AG04450 (cell line): Measurements from ENCODE around the gene TNIK. TPM values are rescaled to one million over a fixed set of nuclear protein-coding genes. Genes with fewer than 3 reads are reported as not detected.

Experiments used
- CTCF ChIA-PET: fragments of 300-600, 350-600 bp; formaldehyde crosslinking; extraction: SDS; loops from one replicate; lab custom pipeline; 2022; ENCODE audit warnings: antibody characterized with exemption, inconsistent platforms; lab: Charles Lee
- POLR2A ChIA-PET: fragments of 350-600 bp; formaldehyde crosslinking; extraction: SDS; loops from one replicate; lab custom pipeline; 2021; ENCODE audit warnings: antibody characterized with exemption, inconsistent platforms; lab: Yijun Ruan, JAX
- DNase-seq: peaks from one replicate; pipeline ENCODE4 v3.0.0-alpha.2; 2011; ENCODE audit warnings: low read depth, low spot score
- H3K27ac ChIP-seq: one replicate; pipeline ENCODE4 v1.5.1; 2012; ENCODE audit warnings: low read depth, low read length, control low read depth
- H3K27me3 ChIP-seq: one replicate; pipeline ENCODE4 v1.6.0; 2012; ENCODE audit warnings: low read length; ENCODE audit not compliant: control insufficient read depth, insufficient read depth
- H3K4me3 ChIP-seq: 2 replicates; pipeline ENCODE4 v1.5.1; 2011; ENCODE audit warnings: mild to moderate bottlenecking, low read depth, low read length, control low read depth
- H3K9me3 ChIP-seq: 2 replicates; pipeline ENCODE4 v1.5.1; 2012; ENCODE audit warnings: low read length; ENCODE audit not compliant: control insufficient read depth, insufficient read depth
- polyA plus RNA-seq: library from polyadenylated mRNA; depleted of rRNA; stranded (reverse); fragments of >200 nt; gene quantifications from 2 replicates; pipeline ENCODE4 v1.2.3, GENCODE V29; 2011
- TF ChIP-seq, protein P1 (sequence below): IDR thresholded peaks from 2 replicates; pipeline ENCODE4 v1.5.1; 2011; ENCODE audit warnings: low read depth, low read length, control low read depth, inconsistent platforms

TNIK gene
- polyA plus RNA-seq, 1 experiment = 9.0 TPM

DNA sequence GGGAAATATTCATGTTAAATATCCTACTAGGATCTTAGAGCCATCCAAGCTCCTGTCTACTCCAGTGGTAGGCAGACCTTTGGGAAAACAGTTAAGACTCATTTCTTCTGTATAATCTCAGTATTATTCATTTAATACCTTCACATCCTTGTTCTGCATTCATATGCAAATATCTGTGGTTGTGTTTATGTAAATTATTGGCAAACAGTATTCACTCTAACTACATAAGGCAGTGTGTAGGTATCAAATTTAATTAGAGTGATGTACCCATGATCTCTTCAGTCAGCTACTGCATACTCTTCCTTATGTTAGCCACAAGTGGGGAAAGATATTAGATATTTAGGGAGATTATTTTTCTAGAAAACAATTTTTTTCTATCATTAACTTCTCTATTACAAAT, 232.8 kb downstream of the TNIK start:
- Histone ChIP-seq H3K9me3 (no peaks in the 10 kb centered on the region), H3K27me3 (no peaks in the 10 kb centered on the region), H3K27ac (no peak overlapping the region), H3K4me3 (no peak overlapping the region)
- no peak for DNase-seq
- TF ChIP-seq, protein P1, sequence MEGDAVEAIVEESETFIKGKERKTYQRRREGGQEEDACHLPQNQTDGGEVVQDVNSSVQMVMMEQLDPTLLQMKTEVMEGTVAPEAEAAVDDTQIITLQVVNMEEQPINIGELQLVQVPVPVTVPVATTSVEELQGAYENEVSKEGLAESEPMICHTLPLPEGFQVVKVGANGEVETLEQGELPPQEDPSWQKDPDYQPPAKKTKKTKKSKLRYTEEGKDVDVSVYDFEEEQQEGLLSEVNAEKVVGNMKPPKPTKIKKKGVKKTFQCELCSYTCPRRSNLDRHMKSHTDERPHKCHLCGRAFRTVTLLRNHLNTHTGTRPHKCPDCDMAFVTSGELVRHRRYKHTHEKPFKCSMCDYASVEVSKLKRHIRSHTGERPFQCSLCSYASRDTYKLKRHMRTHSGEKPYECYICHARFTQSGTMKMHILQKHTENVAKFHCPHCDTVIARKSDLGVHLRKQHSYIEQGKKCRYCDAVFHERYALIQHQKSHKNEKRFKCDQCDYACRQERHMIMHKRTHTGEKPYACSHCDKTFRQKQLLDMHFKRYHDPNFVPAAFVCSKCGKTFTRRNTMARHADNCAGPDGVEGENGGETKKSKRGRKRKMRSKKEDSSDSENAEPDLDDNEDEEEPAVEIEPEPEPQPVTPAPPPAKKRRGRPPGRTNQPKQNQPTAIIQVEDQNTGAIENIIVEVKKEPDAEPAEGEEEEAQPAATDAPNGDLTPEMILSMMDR = no peak
- ChIA-PET CTCF (interaction anchor here (0.6 kb wide), 1 partner anchor 195 kb away, joined by 3 read pairs; no protein-coding TSS in a partner anchor), POLR2A (no interaction called here)

DNA sequence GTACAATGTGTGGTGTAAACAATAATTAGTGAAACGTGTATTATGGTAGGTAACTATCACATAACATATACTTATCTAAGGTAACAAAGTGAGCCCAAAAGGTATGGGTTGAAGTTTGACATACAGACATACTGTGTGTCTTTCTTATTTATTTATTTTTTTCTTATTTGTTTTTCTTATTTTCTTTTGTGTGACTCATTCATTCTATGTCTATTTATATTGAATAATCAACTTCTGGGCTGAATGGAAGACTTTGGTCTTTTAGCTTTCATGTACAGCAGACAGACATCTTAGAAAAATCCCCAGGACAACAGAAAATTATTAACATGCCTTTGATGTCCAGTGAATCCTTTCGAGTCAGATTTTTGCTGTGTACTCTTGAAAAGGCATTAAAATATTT, 233.4 kb downstream of the TNIK start:
- DNase-seq = no peak
- Histone ChIP-seq H3K4me3 (no peak overlapping the region), H3K9me3 (no peaks in the 10 kb centered on the region), H3K27ac (no peak overlapping the region), H3K27me3 (no peaks in the 10 kb centered on the region)
- POLR2A ChIA-PET = no interaction called here
- CTCF ChIA-PET = no interaction called here
- TF ChIP-seq, protein P1 = no peak

DNA sequence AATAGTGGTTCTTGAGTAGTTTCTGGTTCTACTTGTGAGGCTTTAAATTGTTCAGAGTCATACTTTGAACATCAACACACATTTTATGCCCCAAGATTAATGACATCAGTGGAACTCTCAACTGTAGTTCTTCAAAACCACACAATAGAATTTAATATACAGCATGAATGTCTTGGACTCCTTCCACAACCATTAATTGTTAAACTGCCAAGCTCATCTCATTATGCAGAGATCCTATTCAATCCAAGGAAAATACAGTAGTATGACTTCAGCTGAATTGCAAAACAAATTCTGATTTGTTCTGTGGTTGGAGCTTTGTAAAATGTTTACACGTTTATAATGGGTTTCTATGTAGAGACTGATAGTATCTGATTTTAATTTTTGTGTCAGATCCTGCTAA, 234.5 kb downstream of the TNIK start:
- TF ChIP-seq, protein P1 = no peak
- POLR2A ChIA-PET = no interaction called here
- Histone ChIP-seq H3K9me3 (no peaks in the 10 kb centered on the region), H3K27ac (no peak overlapping the region), H3K27me3 (no peaks in the 10 kb centered on the region), H3K4me3 (no peak overlapping the region)
- no peak for DNase-seq
- CTCF ChIA-PET = no interaction called here

DNA sequence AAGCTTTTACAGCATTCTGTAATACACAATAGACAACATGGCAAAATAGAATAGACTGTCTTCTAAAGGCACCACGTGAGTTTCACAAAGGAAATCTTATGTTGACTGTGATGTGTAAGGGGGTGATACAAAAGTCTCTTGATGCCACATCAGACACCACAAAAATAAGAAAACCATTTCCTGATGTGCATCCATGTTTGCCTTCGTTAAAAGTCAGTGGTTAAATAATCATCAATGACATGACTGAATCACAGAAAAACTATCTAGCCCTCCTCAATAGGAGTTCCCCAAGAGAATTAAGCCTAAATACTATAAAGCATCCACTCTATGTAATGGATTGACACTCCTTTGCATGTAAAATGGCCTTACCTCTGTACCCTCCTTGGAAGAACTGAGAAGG, 235.0 kb downstream of the TNIK start:
- ChIA-PET CTCF (no interaction called here), POLR2A (no interaction called here)
- H3K9me3 ChIP-seq = no peaks in the 10 kb centered on the region
- H3K27me3 ChIP-seq = no peaks in the 10 kb centered on the region
- no peak for DNase-seq
- TF ChIP-seq, protein P1 = no peak
- no peak overlapping the region for H3K27ac ChIP-seq
- H3K4me3 ChIP-seq = no peak overlapping the region

DNA sequence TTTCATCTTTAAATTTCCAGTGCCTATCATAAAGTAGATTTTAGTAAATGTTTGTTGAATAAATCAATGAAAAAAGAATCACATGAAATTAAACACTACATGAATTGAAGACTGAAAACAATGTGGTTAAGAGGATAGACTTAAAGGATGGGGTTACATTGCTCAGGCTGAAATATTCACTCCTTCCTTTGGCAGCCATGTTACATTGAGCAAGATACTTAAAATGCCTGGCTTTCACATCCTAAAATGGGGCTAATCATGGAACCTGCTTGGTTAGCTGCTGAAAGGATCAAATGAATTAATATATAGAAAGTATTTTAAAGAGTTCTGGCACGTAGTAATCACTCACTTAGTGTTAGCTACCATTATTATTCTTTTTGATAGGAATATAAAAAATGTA, 236.8 kb downstream of the TNIK start:
- no peak for DNase-seq
- CTCF ChIA-PET = interaction anchor here (0.6 kb wide), 1 partner anchor 9 kb away, joined by 3 read pairs; no protein-coding TSS in a partner anchor
- TF ChIP-seq, protein P1 = no peak
- POLR2A ChIA-PET = no interaction called here
- H3K9me3 ChIP-seq = no peaks in the 10 kb centered on the region
- H3K27ac ChIP-seq = no peak overlapping the region
- no peaks in the 10 kb centered on the region for H3K27me3 ChIP-seq
- H3K4me3 ChIP-seq = no peak overlapping the region
